GM18526 (cell line): ENCODE results near the gene UCK1.

Source experiments
- POLR2A ChIP-seq: IDR thresholded peaks from 3 replicates; pipeline ENCODE4 v1.6.1; 2011; ENCODE audit not compliant: insufficient read length; ENCODE audit errors: extremely low read depth

UCK1 gene

DNA sequence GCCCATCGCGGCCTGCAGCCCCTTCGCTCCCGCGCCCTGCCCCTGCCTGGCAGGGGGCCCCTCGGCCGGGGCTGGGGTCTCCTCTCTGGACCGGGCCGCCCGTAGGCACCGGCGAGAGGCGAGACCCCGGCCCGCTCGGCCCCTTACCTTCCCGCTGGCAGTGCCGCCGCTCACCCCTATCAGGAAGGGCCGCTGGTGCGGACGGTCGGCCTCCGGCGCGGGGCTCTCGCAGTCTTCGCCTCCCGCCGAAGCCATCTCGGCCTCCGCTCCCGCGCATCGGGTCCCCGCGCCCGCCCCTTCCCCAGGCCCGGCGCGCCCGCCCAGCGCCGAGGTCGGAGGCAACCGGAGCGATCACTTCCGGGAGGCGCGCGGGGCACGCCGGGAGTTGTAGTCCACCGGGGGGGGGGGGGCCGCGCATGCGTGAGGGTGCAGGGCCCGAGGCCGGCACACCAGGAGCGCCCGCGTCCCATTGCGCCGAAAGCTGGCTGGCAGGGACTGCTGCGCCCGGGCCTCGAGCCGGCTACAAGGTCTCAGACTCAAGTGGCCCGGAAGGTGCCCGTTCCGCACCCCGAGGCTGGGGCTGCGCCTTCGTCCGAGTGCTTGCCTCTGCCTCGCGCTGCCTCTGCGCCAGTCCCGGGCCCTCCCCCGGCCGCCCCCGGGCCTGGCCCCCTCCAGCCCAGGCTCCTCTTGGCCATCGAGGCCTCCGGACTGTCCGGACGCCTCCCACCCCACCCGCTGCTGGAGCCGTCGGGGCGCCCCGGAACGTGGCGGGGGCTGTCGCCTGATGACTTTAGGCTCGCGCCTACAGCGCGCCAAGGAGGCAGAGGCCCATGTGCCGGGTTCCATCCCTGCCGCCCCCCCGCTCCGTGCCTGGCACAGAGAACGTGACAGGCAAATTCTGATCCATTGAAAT is at the start of gene UCK1:
Gene UCK1 (minus strand): TSS at position 344 of the 913 bp plus-strand sequence. CDS start 89 bp downstream, at position 255.
- TF ChIP-seq POLR2A: peak; percentile 56

DNA sequence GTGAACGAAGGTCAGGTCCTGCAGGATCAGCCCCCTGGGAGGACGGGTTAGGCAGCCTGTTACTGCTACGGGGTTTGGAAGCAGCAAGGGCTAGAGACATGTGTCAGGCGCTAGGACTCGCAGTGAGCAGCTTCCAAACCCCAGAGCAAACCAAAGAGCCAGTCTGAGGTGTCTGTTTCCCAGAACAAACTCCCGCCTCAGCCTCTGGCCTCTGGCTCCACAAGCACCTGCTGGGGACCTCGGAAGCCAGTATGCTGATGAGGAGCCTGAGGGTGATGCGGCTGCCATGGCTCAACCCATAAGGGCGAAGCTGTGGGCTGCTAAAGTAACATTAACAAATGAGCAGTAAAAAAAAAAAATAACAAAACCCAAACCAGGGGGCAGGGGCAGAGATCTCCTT is 49.3 kb upstream of the UCK1 start:
- no peak for TF ChIP-seq POLR2A

DNA sequence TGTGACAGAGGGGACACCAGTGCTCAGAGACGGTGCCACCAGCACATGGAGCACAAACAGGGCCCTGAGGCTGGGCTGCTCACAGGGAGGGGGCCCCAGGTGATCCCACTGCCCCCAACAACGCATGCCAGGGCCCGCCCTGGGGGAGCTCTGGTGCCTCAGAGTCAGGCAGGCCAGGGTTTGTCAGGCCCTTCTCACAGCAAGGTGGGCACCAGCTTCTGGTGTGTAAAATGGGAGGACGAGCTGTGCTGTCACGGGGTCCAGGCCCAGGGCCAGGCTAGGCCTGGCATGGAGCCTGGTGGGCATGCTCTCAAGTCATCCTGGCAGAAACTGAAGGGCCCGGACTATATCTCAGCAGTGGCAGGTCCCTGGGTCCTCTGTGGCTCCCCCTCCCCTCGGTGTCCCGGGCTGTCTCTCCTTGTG is 48.7 kb upstream of the UCK1 start:
- TF ChIP-seq POLR2A: no peak

DNA sequence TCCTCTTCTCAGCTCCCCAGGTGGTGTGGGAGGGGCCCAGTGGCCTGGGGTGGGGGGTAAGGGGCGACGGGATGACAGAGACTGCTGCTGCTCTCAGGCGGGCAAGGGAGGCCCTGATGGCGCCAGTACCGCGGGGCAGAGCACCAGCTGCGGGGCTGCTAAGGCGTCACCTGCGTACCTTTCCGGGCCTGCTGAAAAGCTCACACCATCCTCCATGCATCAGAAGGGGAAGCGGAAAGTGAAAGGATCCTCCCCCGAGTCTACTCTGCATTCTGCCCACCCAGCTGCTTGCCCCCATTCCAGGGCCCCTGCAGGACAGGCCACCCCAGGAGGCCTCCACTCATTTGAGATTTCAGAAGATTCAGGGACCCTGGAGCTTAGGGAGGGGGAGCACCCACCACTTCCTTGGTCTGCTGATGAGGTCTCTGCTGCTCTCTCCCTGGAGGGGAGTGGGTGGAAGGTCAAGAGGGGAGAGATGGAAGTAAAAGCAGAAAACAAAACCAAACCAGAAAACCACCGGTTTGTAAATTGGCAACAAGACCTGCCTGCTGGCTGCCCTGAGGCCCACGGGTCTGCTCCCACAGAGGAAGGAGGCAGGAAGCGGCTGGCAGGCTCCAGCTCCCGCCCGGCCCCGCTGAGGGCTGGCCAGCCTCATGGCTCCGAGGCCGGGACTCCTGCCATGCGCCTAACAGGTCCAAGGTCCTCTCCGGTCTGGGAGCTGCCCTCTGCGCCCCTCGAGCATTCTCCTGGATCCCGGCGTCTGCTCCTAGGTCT is 47.9 kb upstream of the UCK1 start:
- no peak for TF ChIP-seq POLR2A

DNA sequence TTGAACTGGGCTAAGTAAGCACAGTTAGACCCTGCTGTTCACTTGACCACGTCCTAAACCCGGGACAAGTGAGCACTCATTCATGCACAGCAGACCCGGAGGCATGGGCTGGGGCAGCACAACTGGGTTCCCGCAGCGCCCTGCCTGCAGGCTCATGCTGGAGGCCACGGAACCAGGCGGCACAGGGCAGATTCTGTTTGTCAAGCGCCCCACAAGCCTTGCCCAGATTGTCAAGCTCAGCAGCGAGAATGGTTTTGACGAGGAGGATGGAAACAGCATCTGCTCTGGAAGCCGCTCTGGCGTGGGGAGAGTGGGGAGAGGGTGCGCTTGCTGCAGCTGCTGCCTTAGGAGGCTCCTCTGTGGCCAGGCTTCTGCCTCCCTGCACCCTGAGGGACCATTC is 47.0 kb upstream of the UCK1 start:
- TF ChIP-seq POLR2A: no peak

DNA sequence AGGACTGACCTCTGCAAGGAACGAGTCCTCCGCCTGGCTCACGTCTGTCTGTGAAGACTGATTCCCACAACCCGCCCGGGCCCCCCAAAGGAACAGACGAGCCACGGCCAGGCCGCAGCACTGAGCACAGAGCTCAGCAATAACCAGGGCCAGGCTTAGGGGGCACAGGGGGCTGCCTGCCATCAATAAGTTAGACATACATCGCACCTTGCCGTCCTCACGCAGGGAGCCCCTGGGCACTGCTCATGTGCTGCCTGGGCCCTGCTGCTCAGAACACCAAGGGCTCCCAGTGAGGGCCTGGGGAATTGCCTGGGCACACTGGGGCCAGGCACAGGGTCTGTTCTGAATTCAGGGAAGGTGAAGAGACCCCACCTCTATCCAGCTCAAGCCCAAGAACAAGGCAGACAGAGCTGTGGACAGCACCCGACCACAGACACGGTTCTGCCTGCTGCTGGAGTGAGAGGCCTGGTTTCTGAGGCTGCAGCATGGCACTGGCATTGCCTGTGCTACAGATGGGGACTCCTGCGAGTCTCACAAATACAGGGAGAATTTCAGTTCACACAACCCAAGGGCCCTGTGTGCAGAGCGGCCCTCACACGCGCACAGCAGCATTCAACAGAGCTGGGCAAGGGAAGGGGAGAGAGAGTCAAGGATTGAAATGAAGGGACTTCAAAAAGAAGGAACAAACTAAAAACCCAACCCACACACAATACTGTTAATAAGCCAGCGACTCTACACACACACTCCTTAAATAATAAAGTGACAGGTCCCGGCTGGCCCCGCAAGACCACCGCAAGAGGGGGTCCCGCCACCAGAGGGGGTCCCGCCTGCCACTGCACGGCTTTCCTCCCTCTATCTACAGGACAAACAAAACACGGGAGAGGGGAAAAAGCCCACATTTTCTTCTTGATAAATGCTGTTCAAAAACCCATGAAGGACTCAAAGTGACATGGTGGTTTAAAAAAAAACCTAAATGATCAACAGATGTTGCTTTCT is 46.2 kb upstream of the UCK1 start:
- TF ChIP-seq POLR2A: no peak

DNA sequence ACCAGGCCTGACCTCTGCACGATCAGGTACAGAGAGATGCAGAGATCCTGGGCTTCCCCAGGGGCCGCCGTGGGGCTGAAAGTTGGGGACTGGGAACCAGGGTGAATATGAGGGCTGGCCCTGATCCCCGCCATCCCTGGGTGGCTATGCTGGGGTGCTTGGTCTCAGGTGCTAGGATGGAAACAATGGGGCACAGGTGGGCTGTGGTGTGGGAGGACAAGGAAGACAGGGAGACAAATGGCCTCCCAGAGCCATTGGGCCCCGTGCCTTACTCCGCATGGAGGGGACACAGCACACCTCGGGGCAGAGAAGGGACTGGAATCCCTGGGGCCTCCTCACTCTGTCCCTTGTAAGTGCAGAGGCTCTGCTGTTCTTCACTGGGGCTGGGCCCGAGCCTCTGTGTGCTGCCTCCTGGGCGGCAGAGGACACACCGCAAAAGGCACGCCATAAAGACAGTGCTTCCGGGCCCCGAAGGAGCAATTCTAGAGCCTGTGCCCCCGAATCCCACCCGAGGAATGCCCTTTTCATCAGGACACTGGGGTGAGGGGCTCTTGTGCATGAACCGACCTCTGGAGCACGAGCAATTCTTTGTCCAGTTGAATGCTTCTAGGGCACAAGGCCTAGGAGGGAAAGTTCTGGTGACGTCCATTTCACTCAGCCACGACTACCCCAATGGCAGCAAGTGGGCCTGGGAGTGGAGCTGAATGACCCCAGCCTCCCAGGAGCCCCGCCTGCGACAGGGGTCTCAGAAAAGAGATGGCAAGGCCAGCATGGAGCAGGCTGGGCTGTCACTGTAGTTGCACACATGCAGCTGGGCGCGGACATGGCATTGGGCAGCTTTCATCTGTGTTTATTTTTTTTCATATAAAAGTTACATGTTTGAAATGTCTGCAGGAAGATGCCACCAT is 45.1 kb upstream of the UCK1 start:
- TF ChIP-seq POLR2A: no peak

DNA sequence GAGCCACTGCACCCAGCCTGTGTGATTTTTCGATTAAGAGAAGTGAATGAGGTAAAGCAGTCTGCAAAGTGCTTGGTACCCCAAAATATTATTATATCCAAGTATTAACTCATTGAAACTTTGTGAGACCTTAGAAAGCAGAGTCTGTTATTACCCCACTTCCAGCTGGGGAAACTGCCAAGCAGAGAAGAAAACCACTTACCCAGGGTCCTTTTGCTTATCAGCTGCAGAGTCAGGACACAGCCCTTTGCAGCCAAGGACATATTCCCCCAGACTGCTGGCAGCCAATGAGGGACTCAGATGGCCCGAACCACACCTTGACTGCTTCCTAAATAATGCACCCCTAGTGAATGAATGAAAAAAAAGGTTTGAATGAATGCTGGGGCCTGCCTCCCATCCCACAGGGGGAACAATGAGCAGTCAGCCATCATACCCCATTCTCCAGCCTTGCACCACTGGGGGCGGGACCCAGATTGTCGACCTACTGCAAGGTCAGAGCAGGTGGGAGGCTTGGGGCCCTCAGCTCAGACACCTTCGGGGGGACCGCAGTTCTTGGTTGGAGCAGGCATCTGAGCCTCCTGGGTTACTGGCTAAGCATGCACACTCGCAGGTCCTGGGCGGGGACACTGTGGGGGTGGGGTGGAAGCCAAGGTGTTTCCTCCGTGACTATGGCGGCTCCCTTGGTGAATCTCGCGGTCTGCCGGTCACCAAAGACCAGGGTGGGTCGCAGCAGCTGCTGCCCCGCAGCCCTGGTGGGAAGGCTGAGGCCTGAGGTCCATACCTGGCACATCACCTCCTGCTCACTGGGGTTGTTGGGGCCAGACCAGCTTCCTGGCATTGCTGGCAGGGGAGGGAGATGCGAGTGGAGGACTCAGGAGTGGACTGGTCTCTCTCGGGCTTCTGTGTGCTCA is 43.9 kb upstream of the UCK1 start:
- no peak for TF ChIP-seq POLR2A

DNA sequence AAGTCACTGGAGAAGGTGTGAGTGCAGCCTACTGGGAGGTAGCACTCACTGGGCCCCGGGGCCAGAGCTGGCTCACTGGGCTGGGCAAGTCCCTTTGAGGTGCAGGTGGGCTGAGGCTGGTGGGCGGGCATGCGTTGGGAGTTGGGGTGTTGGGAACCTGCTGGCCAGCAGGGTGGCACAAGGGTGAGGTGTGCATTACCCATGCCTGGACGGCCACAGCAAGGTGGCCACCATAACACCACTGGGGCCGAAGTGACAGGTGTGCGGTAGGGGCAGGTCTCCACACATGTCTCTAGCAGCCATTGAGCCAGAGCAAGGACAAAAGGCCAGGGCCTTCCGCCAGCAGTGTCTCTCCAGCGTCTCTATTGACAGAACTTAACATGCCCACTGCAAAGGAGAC is 36.8 kb upstream of the UCK1 start:
- TF ChIP-seq POLR2A: no peak

DNA sequence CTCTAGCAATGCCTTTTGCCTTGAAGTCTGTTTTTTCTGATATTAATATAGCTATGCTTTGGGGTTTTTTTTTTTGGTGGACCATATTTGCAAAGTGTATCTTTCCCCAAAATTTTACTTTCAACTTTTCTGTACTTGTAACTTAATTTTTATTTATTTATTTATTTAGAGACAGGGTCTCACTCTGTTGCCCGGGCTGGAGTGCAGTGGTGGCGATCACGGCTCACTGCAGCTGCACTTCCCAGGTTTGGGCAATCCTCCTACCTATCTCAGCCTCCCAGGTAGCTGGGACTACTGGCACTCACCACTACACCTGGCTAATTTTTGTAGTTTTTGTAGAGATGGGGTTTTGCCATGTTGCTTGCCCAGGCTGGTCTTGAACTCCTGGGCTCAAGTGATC is 35.1 kb upstream of the UCK1 start:
- TF ChIP-seq POLR2A: no peak

DNA sequence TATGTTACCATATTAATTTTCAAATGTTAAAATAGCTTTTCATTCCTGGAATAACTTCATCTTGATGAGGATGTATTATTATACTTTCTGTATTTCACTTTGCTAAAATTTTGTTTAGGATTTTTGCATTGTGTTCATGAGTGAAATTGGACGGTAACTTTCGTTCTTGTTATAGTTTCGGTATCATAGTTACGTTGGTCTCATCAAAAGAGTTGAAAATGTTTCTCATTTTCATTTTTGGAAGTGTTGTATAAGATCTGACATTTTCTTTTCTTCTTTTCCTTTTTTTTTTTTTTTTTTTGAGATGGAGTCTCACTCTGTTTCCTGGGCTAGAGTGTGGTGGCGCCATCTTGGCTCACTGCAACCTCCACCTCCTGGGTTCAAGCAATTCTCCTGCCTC is 34.3 kb upstream of the UCK1 start:
- no peak for TF ChIP-seq POLR2A

DNA sequence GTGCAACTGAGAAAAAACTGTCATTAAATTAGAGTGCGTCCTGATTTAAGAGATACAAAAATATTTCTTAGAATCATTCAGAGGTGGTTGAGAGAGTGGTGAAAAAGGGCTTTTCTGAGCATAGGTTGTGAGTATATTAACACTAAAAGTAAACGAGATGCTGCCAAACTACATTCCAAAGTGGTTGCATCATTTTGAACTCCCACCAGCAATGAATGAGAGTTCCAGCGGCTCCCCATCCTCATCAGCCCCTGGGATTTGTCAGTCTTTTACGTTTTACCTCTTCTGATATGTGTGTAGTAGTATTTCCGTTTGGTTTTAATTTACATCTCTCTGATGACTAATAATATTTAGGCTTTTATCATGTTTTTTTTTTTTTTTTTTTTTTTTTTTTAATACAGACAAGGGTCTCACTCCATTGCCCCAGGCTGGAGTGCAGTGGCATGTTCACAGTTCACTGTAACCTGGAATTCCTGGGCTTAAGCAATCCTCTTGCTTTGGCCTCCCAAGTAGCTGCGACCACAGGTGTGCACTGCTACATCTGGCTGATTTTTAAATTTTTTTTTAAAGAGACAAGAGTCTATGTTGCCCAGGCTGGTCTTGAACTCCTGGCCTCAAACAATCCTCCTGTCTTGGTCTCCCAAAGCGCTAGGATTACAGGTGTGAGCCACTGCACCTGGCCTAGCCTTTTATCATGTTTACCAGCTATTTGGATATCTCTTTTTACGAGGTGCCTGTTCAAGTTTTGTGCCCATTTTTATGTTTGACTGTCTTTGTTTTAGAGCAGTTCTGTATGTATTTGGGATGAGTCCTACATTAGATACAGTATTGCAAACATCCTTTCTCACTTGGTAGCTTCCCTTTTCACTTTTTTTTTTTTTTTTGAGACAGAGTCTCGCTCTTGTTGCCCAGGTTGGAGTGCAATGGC is 31.2 kb upstream of the UCK1 start:
- TF ChIP-seq POLR2A: no peak
